Keratinocyte (primary cell): ENCODE measurements around the gene CR1L. TPM values are rescaled to one million over a fixed set of nuclear protein-coding genes. Genes with fewer than 3 reads are reported as not detected.
"Not testable (repeated sequence)": the region's sequence is repeated elsewhere in the genome, so short reads cannot be mapped to it uniquely, and the experiment has no call there.

ENCODE experiments used
- DNase-seq: peaks from one replicate; pipeline ENCODE4 v3.0.0-alpha.2; 2011; ENCODE audit warnings: low read depth, missing footprints, low spot score
- FAIRE-seq: peaks from 2 replicates; lab custom pipeline; 2011; peaks lifted over from hg19 to GRCh38; lab: Jason Lieb, UNC
- H2AFZ ChIP-seq: 2 replicates; pipeline ENCODE4 v1.6.0; 2012; ENCODE audit warnings: low read length, control low read depth, inconsistent platforms; ENCODE audit not compliant: control insufficient read depth
- H3K27ac ChIP-seq: 2 replicates; pipeline ENCODE4 v1.5.1; 2011; ENCODE audit warnings: low read length; ENCODE audit not compliant: control insufficient read depth, insufficient read depth
- H3K27me3 ChIP-seq: 3 replicates; pipeline ENCODE4 v1.6.0; 2011; ENCODE audit warnings: low read length; ENCODE audit not compliant: control insufficient read depth, insufficient read depth; ENCODE audit errors: extremely low read depth
- H3K36me3 ChIP-seq, 2 experiments: 2 replicates in 1 of 2; 3 replicates in 1 of 2; pipeline ENCODE4 v1.5.1; 2011; ENCODE audit warnings: low read length in 2 of 2, mild to moderate bottlenecking in 1 of 2; ENCODE audit not compliant: control insufficient read depth in 2 of 2, insufficient read depth in 2 of 2; ENCODE audit errors: extremely low read depth in 1 of 2
- H3K4me1 ChIP-seq: 3 replicates; pipeline ENCODE4 v1.5.1; 2011; ENCODE audit warnings: low read length; ENCODE audit not compliant: control insufficient read depth, insufficient read depth; ENCODE audit errors: extremely low read depth
- H3K4me2 ChIP-seq: 3 replicates; pipeline ENCODE4 v1.6.0; 2011; ENCODE audit warnings: low read depth, low read length; ENCODE audit not compliant: control insufficient read depth, insufficient read depth; ENCODE audit errors: extremely low read depth
- H3K4me3 ChIP-seq, 3 experiments: fragments of 200-600 bp in 1 of 3; sonication (generic) in 1 of 3; 2 replicates in 2 of 3; 3 replicates in 1 of 3; pipeline ENCODE4 v1.5.1; 2011 to 2016; ENCODE audit warnings: low read length in 3 of 3, mild to moderate bottlenecking in 3 of 3, control low read depth in 2 of 3, inconsistent platforms in 1 of 3, low read depth in 1 of 3, mixed read lengths in 1 of 3, mixed run types in 1 of 3, moderate library complexity in 1 of 3; ENCODE audit not compliant: control insufficient read depth in 2 of 3, insufficient read depth in 2 of 3; ENCODE audit errors: extremely low read depth in 1 of 3
- H3K79me2 ChIP-seq: 2 replicates; pipeline ENCODE4 v1.6.0; 2012; ENCODE audit warnings: low read length; ENCODE audit not compliant: control insufficient read depth, insufficient read depth
- H3K9ac ChIP-seq: 3 replicates; pipeline ENCODE4 v1.6.0; 2011; ENCODE audit warnings: low read length; ENCODE audit not compliant: control insufficient read depth, insufficient read depth; ENCODE audit errors: extremely low read depth
- H3K9me1 ChIP-seq: 3 replicates; pipeline ENCODE4 v1.6.0; 2011; ENCODE audit warnings: low read length; ENCODE audit not compliant: control insufficient read depth, insufficient read depth; ENCODE audit errors: extremely low read depth
- H3K9me3 ChIP-seq: 2 replicates; pipeline ENCODE4 v1.5.1; 2012; ENCODE audit warnings: low read depth, low read length; ENCODE audit not compliant: control insufficient read depth
- H4K20me1 ChIP-seq: 3 replicates; pipeline ENCODE4 v1.6.0; 2011; ENCODE audit warnings: low read length; ENCODE audit not compliant: control insufficient read depth, insufficient read depth; ENCODE audit errors: extremely low read depth
- EZH2 ChIP-seq: IDR thresholded peaks from one replicate; pipeline ENCODE4 v1.6.1; 2012; ENCODE audit warnings: inconsistent platforms, mild to moderate bottlenecking, low read length, moderate library complexity
- dilution Hi-C: fragments of 300-500 bp; cut with MboI; formaldehyde crosslinking; loops from one replicate; pipeline ENCODE4 v1.7.0; 2020; ENCODE audit warnings: low sequenced_read_pairs; ENCODE audit not compliant: extremely low pct_ligation_motif_present
- polyA plus RNA-seq, 5 experiments: library from polyadenylated mRNA; depleted of rRNA in 3 of 5; stranded (reverse) in 3 of 5; stranded (forward) in 1 of 5; unstranded in 1 of 5; fragments of >200 nt; gene quantifications; 1 replicate in 1 of 5; 2 replicates in 3 of 5; 3 replicates in 1 of 5; pipeline versions ENCODE4 v1.2.1 to v1.2.3, GENCODE V29; 2011 to 2012; ENCODE audit warnings: missing spikeins in 2 of 5, low read depth in 1 of 5, low replicate concordance in 1 of 5
- TF ChIP-seq, protein P1 (sequence below), 3 experiments: IDR thresholded peaks in 1 of 3; conservative IDR thresholded peaks in 1 of 3; optimal IDR thresholded peaks in 1 of 3; 2 replicates in 2 of 3; 3 replicates in 1 of 3; pipeline versions ENCODE3 to v1.5.1; 2011; ENCODE audit warnings: low read length in 3 of 3, mild to moderate bottlenecking in 3 of 3, moderate library complexity in 2 of 3, control low read depth in 1 of 3, inconsistent platforms in 1 of 3; ENCODE audit not compliant: insufficient read depth in 2 of 3; ENCODE audit errors: extremely low read depth in 1 of 3

CR1L gene
- polyA plus RNA-seq, 1 donor (not counting 4 experiments of a cell fraction or from before 2014, with no cell fraction given) = not detected

DNA sequence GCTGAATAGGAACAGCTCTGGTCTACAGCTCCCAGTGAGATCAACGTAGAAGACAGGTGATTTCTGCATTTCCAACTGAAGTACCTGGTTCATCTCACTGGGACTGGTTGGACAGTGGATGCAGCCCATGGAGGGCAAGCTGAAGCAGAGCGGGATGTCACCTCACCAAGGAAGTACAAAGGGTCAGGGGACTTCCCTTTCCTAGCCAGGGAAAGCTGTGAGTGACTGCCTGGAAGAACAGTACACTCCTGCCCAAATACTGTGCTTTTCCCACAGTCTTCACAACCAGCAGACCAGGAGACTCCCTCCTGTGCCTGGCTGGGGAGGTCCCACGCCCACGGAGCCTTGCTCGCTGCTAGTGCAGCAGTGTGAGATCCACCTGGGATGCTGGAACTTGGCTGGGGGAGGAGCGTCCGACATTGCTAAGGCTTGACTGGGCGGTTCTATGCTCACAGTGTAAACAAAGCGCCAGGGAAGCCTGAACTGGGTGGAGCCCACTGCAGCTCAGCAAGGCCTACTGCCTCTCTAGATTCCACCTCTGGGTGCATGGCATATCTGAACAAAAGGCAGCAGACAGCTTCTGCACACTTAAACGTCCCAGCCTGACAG is 14.7 kb downstream of the CR1L start:
- H3K27ac ChIP-seq = no peak overlapping the region
- H3K4me1 ChIP-seq = no peaks in the 10 kb centered on the region
- DNase-seq = no peak
- FAIRE-seq = no peak
- H3K4me2 ChIP-seq = no peak overlapping the region
- H4K20me1 ChIP-seq = no peaks in the 10 kb centered on the region
- no peaks in the 10 kb centered on the region for H3K9me3 ChIP-seq
- no peak overlapping the region for H2AFZ ChIP-seq
- dilution Hi-C loops = no loop called here
- no peaks in the 10 kb centered on the region for H3K36me3 ChIP-seq
- peaks cover 8% of the 10 kb centered on the region for H3K27me3 ChIP-seq
- H3K4me3 ChIP-seq = no peak overlapping the region
- H3K79me2 ChIP-seq = no peaks in the 10 kb centered on the region
- H3K9ac ChIP-seq = no peak overlapping the region
- H3K9me1 ChIP-seq = no peaks in the 10 kb centered on the region
- TF ChIP-seq, protein P1, sequence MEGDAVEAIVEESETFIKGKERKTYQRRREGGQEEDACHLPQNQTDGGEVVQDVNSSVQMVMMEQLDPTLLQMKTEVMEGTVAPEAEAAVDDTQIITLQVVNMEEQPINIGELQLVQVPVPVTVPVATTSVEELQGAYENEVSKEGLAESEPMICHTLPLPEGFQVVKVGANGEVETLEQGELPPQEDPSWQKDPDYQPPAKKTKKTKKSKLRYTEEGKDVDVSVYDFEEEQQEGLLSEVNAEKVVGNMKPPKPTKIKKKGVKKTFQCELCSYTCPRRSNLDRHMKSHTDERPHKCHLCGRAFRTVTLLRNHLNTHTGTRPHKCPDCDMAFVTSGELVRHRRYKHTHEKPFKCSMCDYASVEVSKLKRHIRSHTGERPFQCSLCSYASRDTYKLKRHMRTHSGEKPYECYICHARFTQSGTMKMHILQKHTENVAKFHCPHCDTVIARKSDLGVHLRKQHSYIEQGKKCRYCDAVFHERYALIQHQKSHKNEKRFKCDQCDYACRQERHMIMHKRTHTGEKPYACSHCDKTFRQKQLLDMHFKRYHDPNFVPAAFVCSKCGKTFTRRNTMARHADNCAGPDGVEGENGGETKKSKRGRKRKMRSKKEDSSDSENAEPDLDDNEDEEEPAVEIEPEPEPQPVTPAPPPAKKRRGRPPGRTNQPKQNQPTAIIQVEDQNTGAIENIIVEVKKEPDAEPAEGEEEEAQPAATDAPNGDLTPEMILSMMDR (optimal IDR thresholded peaks at IDR 0.05 in 1 of 3, IDR thresholded peaks at IDR 0.05 in 1 of 3, conservative IDR thresholded peaks at IDR 0.05 in 1 of 3; ENCODE audit: extremely low read depth in 1 of 3, insufficient read depth in 2 of 3, low read length in 3 of 3) = no peak
- no peak for TF ChIP-seq EZH2

DNA sequence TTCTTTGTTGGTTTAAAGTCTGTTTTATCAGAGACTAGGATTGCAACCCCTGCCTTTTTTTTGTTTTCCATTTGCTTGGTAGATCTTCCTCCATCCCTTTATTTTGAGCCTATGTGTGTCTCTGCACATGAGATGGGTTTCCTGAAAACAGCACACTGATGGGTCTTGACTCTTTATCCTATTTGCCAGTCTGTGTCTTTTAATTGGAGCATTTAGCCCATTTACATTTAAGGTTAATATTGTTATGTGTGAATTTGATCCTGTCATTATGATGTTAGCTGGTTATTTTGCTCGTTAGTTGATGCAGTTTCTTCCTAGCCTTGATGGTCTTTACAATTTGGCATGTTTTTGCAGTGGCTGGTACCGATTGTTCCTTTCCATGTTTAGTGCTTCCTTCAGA is 16.5 kb downstream of the CR1L start:
- H3K9me3 ChIP-seq, H3K9me1 ChIP-seq, DNase-seq, H3K4me2 ChIP-seq, H2AFZ ChIP-seq, H3K9ac ChIP-seq, H3K36me3 ChIP-seq, H3K79me2 ChIP-seq, dilution Hi-C loops, H3K27ac ChIP-seq, H3K27me3 ChIP-seq, FAIRE-seq, H4K20me1 ChIP-seq, H3K4me3 ChIP-seq, H3K4me1 ChIP-seq: not testable (repeated sequence)

DNA sequence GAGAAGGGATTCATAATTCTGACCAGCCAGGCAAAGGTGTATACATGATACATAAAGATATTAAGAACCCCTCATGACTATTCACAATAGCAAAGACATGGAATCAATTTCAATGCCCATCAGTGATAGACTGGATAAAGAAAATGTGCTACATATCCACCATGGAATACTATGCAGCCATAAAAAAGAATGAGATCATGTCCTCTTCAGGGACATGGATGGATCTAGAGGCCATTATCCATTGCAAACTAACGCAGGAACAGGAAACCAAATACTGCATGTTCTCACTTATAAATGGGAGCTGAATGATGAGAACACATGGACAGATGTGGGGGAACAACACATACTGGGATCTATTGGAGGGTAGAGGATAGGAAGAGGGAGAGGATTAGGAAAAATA is 21.4 kb downstream of the CR1L start:
- H2AFZ ChIP-seq = no peak overlapping the region
- DNase-seq (no peak), FAIRE-seq (no peak)
- H3K9me3 ChIP-seq = no peaks in the 10 kb centered on the region
- H3K27ac ChIP-seq = no peak overlapping the region
- no peaks in the 10 kb centered on the region for H3K9me1 ChIP-seq
- H3K4me2 ChIP-seq = no peak overlapping the region
- H3K79me2 ChIP-seq = no peaks in the 10 kb centered on the region
- no peaks in the 10 kb centered on the region for H4K20me1 ChIP-seq
- H3K4me1 ChIP-seq = no peaks in the 10 kb centered on the region
- dilution Hi-C loops = no loop called here
- H3K27me3 ChIP-seq = peaks cover 33% of the 10 kb centered on the region
- H3K36me3 ChIP-seq = no peaks in the 10 kb centered on the region
- no peak for TF ChIP-seq EZH2
- TF ChIP-seq, protein P1 (optimal IDR thresholded peaks at IDR 0.05 in 1 of 3, IDR thresholded peaks at IDR 0.05 in 1 of 3, conservative IDR thresholded peaks at IDR 0.05 in 1 of 3; ENCODE audit: extremely low read depth in 1 of 3, insufficient read depth in 2 of 3, low read length in 3 of 3) = no peak
- H3K4me3 ChIP-seq = no peak overlapping the region
- no peak overlapping the region for H3K9ac ChIP-seq
